ENCODE measurements around the gene CLEC16A.

The CLEC16A gene

DNA sequence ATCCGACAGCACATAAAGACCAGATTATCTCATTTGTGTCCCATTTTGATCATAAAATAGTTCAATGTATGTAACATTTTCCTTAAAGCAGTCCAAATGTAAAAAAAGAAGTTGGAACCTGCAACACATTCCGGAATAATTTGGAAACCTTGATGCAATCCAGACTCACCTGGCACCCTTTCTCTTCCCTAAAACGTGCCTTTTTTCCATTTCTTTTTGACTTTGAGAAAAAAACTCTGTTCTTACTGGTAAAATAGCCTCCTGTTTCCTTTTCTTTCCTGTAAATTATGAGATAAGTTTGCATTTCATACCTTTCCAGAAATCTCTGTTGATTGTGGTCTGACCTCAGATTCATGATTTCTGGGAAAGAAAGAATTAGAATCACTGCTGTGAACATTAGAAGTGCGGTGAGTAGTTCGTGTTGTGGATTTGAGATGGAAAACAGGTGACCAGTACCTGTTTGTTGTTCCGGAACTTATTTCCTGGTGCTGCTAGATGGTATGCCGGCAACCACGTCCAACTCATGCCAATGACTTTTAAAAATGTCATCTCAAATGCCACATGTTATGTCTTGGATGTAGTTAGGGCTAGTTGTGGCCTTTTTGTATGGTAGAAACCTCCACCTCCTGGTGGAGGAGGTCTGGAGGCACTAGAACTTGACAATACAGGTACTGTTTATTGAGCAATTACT is 203.5 kb downstream of the CLEC16A start:
- no peak overlapping the region for H3K4me3 ChIP-seq (ENCODE audit: low read depth, low read length)

DNA sequence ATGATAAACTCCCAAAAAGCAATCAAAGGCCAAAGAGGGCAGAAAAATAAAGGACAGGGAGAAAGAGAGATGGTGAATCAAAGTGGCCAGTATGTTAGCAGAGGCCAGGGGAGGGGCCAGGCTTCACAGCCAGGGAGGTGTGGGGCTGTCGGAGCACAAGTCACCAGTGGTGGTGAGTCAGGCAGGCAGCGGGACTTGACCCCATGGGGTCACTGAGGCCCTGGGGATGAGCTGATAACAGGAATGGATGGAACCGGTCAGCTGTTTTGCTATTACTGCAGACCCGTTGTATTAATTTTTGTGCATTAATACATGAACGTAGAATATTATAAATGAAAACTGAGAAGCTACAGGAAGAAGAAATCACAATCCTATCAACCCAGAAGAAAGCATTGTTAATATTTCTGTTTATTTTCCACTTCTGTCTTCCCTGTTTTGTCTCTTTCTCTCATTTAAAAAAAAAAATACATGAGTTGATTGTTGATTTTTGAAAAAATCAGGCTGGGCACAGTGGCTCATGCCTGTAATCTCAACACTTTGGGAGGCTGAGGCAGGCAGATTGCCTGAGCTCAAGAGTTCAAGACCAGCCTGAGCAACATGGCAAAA is 204.8 kb downstream of the CLEC16A start:
- H3K4me3 ChIP-seq (ENCODE audit: low read depth, low read length), result no peak overlapping the region

DNA sequence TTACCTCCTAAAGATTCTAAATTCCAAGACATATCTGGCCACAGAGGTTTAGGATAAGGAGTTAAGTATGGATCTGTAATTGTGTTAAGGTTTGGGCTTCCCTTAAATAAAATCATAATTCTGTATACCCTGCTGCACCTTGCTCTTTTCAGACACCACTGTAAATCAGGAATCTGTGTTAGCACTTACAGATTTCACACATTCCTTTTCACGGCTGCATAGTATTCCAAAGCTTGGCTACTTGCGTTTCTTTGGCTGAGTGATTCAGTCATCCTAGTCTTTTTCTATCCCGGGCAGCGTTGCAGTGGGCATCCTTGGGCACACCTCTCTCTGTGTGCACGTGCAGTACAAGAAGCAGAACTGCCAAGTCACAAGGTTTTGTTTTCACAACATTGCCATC is 205.8 kb downstream of the CLEC16A start:
- H3K4me3 ChIP-seq (ENCODE audit: low read depth, low read length), result no peak overlapping the region

DNA sequence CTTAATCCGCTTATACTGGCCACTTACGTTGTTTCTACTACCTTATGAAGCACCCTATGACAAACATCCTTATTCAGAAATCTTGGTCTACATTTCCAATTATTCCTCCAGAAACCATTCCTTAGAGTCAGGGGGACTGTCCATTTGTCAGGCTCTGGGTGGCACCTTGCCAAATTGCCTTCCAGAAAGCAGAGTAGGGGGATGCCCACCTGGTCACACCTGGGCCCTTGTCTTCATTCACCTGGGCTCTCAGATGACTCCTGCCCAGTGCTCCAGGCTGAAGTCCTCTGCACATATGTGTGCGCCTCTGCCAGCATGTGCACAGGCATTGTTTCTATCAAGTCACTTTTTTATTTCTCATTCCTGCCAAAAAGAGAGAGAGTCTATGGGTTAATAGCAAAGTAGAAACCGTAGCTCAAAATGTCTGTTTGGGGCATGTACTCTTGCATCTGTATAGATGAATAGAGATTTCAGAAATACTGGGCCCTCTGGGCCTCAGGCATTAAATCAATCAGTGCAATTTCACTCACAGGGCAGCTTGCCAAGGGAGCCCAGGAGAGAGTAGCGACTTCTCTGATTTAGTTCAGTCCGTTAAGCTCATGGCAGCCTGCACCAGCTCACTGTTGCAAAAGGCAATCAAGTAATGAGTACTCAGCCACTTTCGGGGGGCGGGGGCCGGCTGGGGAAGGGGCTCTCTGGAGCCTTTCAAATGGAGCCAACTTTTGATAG is 207.0 kb downstream of the CLEC16A start:
- H3K4me3 ChIP-seq (ENCODE audit: low read depth, low read length), result no peak overlapping the region

DNA sequence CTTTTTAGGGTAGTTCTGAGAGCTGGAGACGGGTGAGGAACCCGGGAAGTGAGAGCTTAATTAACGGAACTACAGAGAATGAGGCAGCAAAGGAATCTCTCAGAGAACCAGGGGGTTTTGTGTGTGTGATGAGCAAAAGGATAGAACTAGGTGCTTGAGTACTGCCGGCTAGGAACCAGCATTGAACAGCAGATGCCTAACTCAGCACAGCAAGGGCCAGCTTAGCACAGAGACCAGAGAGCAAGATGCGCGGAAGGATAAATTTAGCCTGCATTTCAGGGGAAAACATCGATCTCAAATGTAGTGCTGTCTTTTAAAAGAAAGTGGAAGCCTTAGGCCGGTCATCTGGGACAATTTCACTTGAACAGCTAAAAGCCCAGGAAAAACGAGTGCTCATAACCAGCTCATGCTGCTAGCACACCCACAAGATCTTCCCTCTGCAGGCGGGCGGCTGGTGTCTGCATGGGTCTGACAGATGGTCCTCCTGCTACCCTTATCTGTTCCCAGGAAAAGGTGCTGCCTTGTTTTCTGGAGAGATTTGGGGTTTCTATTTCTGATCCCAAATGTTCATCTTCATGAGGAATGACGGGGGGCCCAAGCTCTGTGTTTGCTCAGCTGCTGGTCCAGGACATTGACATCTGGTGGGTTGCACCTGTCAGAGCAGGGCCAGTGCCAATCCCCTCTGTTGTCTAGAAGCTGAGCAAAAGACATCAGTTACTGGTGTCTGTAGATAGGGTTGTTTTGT is 207.7 kb downstream of the CLEC16A start:
- H3K4me3 ChIP-seq (ENCODE audit: low read depth, low read length), result no peak overlapping the region

DNA sequence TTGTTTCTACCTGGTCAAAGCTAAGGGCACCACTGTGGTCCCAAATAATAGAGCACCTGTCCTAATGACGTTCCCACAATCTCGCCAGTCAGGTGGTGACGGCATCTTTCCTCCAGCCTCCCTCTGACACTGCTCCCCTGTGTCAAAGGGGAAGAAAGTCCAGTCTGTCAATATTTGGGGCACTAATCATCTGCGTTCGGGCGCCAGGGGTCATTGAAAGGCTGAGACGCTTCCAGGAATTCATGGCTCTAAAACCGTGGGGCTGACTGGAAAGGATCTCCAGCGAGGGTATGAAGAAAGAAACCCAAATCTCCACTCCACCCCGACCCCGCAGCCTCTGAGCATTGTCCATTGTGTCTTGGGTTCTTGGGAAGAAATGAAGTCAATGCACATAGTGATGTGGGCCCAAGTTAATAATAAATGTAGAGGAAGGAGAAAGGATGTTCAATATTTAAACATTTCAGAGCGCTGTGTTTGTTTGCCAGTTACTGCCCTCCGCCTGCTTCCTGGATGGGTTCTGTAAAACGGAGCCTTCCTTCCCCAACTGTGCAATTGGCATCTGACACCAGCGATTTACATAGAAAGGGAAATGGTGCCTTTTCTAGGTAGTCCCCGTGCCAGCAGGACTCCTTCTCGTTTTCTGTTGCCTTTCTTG is 208.4 kb downstream of the CLEC16A start:
- H3K4me3 ChIP-seq (ENCODE audit: low read depth, low read length), result no peak overlapping the region

DNA sequence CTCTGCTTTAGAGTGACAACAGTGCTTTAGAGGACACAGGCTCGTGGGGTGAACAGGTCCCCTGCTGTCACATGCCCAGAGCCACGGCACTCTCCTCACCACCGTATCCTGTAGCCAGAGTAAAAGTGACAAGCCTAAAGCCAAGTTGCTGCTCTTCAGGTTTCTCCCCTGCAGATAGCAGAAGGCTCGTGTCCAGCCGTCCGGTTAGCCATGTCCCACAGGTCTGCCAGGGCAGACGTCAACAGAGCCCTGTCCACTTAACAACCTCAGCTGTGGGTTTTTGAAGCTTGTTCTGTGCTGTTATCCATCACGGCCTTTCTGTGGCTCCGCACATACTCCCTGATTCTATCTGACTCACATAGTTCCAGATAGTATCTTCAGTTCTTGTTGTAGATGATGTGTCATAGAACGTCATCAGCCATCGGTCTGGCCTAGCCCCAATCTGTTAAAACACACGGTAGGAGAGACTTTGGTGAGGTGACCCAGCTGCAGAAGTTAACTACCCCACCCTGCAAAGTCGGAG is 211.0 kb downstream of the CLEC16A start:
- H3K4me3 ChIP-seq (ENCODE audit: low read depth, low read length), result no peak overlapping the region

DNA sequence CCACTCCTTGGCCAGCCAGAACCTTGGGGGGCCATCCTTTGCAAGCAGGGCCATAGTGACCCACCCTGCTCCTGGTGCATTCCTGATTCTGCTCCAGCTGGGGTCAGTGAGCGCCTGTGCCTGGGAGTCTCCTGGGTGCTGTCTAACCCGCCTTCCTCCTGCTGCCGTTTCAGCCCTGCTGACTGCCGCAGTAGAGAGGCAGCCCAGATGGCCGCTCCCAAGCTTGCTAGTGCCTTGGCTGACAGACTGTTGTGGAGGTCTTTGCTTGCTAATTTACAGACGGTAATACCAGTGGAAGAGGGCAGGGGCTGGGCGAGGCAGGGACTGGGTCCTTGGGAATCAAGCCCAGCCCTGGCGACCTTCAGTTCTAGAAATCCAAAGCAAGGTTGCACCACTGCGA is 212.0 kb downstream of the CLEC16A start:
- H3K4me3 ChIP-seq (ENCODE audit: low read depth, low read length), result no peak overlapping the region

DNA sequence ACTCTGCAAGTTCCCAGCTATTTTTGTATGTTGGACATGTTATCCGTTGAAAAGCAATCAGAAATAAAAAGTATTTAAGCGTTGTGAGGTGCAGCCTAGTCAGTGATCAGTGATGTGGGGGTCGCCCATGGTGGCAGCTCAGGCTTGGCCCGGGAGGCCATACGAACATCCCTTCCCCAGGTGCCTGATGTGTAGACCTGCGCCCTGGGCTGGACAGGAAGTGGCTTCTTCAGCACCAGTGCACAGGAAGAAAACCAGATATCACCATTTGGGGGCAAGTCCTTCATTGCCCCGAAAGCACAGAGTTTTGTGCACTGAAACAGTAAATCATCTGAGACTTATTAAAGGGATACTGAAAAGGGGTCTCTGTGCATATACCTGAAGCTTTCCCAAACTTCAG is 212.8 kb downstream of the CLEC16A start:
- H3K4me3 ChIP-seq (ENCODE audit: low read depth, low read length), result no peak overlapping the region

DNA sequence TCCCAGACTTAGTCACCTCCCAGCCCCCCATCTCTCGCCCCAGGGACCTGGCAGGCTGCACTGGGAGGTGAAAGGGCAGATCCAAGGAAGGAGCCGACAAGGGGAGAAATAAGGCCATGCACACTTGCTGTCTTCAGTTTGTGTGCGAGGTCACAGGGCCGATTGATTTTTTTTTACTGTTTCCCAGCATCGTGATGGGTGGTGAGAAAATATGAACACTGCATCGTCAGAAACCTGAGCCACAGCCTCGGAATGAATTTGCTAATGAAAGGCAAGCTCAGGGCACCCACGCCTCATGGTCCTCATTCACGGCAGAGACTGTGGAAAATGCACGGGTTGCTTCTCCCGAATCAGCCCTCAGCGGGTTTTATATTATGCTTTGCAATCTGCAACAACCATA is 213.7 kb downstream of the CLEC16A start:
- no peak overlapping the region for H3K4me3 ChIP-seq (ENCODE audit: low read depth, low read length)

DNA sequence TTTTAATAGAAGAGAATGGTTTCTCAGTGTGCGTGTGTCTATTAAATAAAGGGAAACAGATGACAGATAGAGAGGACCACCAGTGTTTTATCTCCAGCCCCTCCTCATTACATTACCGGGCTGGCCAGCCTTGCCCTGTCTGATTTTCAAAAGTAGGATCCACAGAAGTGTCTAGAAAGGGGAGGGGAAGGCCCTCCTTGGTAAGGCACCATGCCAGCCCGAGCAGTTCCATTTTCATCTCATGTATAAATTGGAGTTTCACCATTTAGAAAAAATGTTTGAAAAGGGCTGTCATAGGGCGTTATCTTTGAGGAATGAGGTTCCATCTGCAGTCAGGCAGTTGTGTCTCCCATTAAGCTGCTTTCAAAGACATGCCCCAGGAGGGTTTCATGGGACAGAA is 214.9 kb downstream of the CLEC16A start:
- no peak overlapping the region for H3K4me3 ChIP-seq (ENCODE audit: low read depth, low read length)

DNA sequence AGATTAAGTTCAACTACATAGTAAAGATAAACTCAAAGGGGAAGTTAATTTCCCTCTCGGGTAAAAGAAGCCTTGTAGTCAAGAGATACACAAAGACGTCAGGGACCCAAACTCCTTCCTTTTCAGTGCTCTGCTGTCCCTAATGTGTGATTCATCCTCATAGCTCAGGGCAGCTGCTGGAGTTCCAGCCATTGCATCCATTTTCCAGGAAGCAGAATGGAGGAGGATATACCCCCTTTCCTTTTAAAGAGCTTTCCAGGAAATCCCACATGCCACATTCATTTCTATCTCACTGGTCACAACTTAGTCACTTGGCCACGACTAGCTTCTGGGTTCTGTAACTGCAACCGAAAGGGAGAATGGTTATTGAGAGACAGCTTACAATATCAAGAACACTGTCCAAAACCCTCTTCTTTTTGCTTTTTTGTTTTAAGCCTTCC is 216.3 kb downstream of the CLEC16A start:
- no peak overlapping the region for H3K4me3 ChIP-seq (ENCODE audit: low read depth, low read length)

DNA sequence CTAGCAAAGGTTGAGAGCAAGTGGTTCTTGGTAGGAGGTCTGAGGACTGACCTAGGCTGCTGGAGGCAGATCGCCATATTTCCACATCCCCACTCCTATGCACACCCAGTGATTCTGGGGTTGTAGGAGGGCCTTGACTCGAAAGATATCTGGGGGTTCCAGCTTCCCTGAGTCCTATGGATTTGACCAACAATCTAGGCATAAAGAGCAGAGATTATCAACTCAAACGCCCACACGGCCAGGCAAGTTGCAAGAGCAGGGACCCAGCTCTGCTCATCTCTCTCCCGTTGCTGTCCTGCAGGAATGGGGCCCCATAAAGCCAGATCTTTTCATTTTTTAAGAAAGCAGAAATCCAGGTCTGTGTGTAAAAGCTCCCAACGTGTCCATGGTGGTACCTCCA is 217.1 kb downstream of the CLEC16A start:
- no peak overlapping the region for H3K4me3 ChIP-seq (ENCODE audit: low read depth, low read length)

DNA sequence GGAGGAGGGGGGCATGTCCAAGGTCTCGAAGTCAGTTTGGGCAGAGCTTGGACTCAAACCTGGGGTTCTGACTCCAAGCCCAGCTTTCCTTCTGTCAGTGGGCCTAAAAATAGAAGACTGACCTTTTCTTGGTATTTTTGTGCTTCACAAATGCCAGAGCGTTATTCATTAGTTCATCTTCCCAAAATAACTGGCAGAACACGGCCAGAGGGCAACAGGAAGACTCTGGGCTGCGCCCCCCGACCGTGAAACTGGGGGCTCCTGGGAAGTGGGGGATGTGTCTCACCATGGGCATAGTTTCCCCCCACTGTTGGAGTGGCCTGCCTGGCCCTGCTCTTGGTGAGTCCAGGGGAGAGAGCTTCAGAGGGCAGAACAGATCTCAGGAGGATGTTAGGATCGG is 217.6 kb downstream of the CLEC16A start:
- no peak overlapping the region for H3K4me3 ChIP-seq (ENCODE audit: low read depth, low read length)

DNA sequence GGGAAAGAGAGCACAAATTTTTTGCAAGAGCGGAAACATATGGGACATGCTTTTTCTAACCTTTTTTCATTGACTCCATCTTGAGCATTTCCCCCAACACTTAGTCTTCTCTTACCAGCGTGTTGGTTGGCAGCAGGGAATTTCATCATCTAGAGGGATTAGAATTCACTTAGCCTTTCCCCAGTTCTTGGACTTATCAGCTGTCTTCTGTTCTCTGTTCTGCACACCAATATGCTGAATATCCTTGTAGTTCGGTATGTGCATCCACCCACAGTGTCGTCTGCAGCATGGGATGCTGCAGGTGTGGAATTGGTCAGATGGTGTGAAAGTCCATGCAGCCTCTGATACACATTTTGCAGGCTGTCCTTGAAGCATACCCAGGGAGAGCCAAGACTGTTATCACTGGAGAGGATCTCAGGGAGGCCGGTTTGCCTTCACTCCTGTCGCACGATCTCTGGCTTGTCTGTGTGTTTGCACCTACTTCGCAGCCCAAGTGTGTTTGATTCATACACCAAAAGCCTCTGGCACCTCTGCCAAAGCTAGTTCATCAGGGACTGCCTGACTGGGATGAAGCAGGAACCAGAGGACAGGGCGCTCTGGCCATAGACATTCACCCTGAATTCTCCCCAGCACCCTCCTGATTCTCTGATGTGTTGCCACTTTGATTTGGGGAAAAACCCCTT is 218.4 kb downstream of the CLEC16A start:
- H3K4me3 ChIP-seq (ENCODE audit: low read depth, low read length), result no peak overlapping the region

DNA sequence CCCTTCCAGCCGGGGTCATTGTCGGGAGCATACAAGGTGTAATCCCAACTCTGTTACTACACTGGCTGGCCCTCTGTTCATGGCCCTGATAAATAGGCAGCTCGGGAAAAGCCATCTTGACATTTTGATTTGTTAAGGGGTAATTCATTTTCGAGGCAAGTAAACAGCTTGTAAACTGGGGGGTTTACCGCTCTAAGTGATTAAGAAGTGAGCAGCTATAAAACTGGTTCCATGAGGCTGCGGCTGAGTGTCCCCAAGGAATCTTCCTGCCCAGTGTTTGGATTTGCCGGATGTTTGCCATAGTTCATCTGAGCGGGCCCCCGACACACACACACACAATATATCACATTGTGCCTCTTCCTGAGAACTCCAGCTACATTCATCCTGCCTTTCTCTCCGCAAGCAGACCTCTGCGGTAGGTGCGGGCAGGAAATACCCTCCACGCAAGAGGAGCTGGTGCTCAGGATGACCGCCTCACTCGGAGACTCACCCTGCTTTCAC is 219.4 kb downstream of the CLEC16A start:
- H3K4me3 ChIP-seq (ENCODE audit: low read depth, low read length), result no peak overlapping the region

DNA sequence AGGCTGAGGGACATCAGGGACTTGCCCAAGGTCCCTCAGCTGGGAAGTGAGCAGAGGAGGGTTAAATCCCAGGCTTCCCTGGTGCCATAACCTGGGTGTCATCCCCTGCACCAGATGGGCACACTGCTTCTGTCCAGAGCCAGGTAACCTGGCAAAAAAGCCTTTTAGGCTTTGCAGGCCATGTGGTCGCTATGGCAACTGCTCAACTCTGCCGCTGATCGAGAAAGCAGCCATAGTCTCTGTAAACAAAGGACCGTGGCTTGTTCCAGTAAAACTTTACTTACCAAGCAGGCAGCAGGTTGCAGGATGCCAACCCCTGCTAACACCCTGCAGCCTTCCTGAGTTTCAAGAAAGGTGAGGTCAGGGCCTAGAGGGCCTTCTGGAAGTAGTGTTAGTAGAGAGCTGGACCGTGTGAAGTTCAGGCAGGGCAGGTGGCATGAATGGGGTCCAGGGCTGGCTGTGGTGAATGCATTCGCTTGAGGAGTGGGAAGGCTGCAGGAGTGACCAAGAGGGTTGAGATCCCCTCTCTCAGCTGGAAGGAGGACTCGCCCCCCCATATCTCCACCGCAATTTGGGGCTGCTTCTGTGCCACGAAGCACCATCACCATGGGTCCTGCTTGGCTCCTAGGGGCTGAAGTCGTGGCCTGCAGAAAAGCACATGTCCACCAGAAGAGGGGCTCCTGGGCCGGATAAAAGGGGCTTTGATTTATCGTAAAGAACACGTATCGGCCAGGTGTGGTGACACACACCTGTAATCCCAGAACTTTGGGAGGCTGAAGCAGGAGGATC is 220.3 kb downstream of the CLEC16A start:
- H3K4me3 ChIP-seq (ENCODE audit: low read depth, low read length), result no peak overlapping the region

DNA sequence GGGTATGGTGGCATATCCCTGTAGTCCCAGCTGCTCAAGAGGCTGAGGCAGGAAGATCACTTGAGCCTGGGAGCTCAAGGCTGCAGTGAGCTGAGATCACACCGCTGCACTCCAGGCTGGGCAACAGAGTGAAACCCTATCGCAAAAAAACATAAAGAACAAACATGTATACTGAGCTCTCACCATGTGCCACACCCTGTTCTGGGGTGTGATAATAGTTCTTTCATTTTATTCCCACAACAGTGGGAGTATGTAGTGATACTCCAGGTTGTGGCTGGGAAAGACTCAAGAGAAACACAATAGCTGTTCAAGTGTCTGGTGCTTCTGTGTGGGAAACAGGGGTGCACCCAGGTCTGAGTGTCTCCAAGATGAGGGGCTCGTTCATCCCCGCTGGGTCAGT is 221.0 kb downstream of the CLEC16A start:
- no peak overlapping the region for H3K4me3 ChIP-seq (ENCODE audit: low read depth, low read length)
